Neural progenitor cell (in vitro differentiated cells): ENCODE data around the gene SCN1B.

Experiments
- EZH2phosphoT487 ChIP-seq: fragments of 200-600 bp; sonication (generic); IDR thresholded peaks from 2 replicates; pipeline ENCODE4 v1.6.1; 2017; ENCODE audit warnings: antibody characterized with exemption
- TF ChIP-seq, protein P1 (sequence below): fragments of 200-600 bp; sonication (generic); IDR thresholded peaks from 2 replicates; pipeline ENCODE4 v1.5.1; 2017; ENCODE audit warnings: antibody characterized with exemption, mild to moderate bottlenecking

DNA sequence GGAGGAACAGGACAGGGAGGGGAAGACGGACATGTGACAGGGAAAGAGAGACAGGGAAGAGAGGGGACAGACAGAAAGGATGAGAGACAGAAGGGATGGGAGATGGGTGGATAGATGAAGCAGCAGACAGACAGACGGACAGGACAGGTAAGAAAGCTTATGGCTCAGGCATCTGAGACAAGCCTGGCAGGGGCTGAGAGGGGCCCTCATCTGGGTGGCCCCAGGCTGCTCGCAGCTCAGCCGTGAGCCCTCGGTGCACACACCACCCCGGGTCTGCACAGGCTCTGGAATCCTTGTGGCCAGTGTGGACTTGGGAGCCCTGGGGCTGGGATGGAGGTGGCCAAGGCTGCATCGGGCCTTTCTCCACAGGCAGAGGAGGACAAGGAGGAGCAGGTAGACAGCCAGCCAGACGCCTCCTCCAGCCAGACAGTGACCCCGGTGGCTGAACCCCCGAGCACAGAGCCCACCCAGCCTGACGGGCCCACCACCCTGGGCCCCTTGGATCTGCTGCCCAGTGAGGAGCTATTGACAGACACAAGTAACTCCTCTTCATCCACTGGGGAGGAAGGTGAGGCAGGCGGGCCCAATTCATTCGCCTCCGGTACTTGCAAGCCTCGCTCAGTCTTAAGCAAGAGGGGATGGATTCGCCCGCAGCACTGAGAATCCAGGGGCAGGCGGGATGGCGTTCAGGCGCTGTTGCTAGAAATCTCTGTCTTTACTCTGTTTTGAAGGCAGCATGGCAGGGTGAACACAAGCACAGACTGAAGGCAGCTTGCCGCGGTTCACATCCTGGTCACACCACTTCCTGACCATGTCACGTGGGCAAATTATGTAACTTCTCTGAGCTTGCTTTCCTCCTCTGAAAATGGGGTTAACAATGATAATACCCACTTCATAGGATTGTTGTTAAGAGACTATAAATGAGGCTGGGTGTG is 16.2 kb upstream of the SCN1B start:
- TF ChIP-seq, protein P1, sequence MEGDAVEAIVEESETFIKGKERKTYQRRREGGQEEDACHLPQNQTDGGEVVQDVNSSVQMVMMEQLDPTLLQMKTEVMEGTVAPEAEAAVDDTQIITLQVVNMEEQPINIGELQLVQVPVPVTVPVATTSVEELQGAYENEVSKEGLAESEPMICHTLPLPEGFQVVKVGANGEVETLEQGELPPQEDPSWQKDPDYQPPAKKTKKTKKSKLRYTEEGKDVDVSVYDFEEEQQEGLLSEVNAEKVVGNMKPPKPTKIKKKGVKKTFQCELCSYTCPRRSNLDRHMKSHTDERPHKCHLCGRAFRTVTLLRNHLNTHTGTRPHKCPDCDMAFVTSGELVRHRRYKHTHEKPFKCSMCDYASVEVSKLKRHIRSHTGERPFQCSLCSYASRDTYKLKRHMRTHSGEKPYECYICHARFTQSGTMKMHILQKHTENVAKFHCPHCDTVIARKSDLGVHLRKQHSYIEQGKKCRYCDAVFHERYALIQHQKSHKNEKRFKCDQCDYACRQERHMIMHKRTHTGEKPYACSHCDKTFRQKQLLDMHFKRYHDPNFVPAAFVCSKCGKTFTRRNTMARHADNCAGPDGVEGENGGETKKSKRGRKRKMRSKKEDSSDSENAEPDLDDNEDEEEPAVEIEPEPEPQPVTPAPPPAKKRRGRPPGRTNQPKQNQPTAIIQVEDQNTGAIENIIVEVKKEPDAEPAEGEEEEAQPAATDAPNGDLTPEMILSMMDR, result no peak
- no peak for TF ChIP-seq EZH2phosphoT487
